GM21619 (cell line): ENCODE results near the gene BRD3.
"Not testable (repeated sequence)": the region's sequence is repeated elsewhere in the genome, so short reads cannot be mapped to it uniquely, and the experiment has no call there.

Source experiments
- ATAC-seq: cut with Tn5 transposase; IDR thresholded peaks from one replicate; pipeline ENCODE4 v1.9.1; 2021; ENCODE audit not compliant: unreplicated experiment

BRD3 gene

GRCh38 chr9:133993635-133994253, 74.1 kb downstream of the BRD3 start:
- ATAC-seq, result no peak

DNA sequence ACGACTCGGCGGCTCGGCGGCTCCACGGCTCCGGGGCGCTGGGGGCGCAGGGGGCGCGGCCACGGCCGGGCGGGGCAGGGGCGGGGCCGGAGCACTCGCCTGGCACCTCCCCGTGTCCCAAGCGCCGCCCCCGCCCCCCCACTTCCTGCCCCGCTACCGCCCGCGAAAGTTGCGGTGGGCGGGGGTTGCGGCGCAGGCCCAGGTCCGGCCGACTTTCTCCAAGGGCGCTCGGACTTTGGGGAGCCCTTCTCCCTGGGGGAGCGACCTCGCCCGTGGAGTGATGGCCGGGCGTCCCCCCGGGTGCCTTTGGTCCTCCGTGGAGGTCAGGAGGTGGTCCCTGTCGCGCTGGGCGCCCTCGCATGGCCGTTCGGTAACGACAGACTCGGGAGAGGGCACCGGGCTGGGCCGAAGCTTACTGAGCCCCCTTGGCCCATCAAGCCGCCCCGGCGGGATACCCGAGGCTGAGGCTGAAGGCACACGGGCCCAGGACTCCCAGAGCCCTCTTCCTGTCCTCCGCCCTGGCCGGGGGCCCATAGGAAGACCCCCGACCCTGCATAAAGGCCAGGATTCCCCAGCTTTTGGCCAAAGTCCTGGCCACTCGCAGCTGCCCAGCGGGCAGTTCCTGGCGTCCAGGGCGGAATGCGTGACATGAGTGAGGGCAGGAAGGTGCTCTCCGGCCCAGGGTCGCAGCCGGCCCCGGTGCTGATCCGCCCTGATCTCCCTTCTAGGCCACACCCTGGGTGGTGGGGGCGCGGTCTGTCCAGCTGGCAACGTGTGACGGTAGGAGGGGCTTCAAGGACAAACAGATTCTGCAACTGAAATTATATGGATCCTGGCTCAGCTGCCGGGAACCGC, 74.8 kb downstream of the BRD3 start:
- peak; percentile 32 for ATAC-seq

DNA sequence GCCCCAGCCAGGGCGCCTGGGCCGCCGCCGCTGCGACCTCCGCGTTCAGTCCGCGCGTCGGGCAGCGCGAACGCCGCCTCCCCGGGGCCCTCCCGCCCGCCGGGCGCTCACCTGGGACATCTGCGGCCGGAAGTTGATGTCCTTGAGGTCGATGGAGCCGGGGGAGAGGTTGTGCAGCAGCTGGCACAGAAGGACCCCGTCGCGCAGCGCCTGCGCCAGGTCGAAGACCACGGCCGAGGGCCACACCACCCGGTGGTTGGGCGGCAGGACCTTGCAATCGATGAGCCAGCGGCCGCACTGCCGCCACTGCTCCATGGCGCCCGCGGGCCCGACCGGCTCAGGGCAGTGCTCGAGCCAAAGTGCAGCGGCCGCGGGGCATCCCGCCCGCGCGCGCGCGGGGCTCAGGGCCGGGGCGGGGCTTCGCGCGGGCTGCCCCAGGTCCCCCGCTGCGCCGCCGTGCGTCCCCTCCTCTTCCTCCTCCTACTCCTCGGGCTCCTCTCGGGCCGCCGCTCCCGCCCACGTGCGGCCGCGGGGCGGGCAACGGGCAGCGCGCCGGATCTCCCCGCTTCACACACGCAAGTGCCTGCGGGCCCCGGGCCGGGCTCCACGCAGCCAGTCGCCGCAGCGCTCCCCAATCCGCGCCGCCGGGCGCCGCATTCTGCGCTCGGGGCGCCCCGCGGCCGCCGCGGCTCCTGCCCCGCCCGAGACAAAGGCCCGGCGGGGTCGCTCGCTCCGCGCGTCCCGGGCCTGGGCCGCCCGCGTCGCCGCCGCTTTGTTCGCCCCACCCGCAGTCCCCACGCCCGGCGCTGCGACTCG, 75.7 kb downstream of the BRD3 start, which contains the start of gene VAV2:
Gene VAV2, minus strand, starts transcription at position 361 of the 816 bp plus-strand sequence. Its CDS starts 46 bp downstream, at position 315.
- ATAC-seq, result peak; percentile 42

GRCh38 chr9:133991214-133991921, 76.5 kb downstream of the BRD3 start:
- ATAC-seq, result peak; percentile 12

DNA sequence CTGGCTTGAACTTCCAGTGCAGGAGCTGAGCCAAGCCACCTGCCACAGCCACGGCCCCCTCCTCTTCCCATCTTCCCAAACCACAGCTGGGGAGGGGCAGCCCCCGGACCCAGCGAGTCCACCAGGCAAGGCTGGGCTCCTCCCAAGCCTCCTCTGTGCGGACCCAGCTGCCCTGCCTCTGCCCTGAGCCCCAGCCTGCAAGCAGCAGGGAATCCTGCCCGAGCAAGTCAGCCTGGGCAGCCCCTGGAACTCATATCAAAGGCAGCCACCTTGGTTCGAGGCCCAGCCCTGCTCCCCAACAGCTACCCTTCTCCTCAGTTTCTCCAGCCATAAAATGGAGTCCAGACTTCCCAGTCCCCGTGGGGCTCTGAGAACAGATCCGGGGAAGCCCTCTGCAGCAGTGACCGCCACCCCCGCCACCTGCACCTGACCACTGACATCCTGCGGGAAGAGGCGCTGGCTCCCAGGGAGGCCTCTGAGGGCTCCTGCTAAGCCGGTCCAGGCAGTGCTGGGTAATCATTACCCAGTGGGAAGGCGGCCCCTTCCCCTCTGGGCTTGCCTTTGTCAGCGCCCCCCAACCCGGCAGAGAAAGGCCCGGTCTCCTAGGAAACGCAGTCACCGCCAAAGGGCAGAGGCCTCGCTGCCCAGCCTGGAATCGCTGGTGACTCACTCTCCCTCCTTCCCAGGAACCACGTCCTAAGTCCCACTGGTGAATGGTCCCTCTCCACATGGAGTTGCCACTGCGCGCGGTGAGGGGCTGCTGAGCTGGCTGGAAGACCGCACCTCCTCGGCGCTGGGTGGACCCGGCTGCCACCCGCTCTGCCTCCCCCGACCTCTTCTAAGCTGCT, 77.2 kb downstream of the BRD3 start:
- no peak for ATAC-seq

- ATAC-seq, result no peak
These were observed 78.0 kb downstream of the BRD3 start for GRCh38 chr9:133989625-133990365.

- ATAC-seq, result not testable (repeated sequence)
These were observed 79.1 kb downstream of the BRD3 start for GRCh38 chr9:133988771-133989170.

- no peak for ATAC-seq
These were observed 79.7 kb downstream of the BRD3 start for GRCh38 chr9:133987946-133988665.

GRCh38 chr9:133987446-133987788, 80.4 kb downstream of the BRD3 start:
- no peak for ATAC-seq

GRCh38 chr9:133986774-133987445, 80.9 kb downstream of the BRD3 start:
- no peak for ATAC-seq

DNA sequence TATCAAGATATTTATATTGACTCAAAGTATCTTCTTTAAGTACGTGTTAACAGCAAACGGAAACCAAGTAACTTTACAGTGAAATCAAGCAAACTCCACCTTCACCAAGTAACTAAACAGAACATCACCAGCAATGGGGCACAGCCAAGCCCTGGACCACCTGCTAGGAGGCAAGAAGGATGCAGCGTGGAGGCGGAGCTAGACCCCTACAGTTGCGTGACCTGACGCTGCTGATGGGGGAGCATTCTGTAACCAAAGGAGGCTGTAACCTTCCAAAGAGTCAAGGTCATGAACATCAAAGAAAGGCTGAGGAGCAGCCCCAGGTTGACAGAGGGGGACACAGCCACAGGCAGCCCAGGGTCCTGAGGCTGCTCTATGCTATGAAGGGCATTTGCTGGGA, 81.8 kb downstream of the BRD3 start:
- no peak for ATAC-seq

DNA sequence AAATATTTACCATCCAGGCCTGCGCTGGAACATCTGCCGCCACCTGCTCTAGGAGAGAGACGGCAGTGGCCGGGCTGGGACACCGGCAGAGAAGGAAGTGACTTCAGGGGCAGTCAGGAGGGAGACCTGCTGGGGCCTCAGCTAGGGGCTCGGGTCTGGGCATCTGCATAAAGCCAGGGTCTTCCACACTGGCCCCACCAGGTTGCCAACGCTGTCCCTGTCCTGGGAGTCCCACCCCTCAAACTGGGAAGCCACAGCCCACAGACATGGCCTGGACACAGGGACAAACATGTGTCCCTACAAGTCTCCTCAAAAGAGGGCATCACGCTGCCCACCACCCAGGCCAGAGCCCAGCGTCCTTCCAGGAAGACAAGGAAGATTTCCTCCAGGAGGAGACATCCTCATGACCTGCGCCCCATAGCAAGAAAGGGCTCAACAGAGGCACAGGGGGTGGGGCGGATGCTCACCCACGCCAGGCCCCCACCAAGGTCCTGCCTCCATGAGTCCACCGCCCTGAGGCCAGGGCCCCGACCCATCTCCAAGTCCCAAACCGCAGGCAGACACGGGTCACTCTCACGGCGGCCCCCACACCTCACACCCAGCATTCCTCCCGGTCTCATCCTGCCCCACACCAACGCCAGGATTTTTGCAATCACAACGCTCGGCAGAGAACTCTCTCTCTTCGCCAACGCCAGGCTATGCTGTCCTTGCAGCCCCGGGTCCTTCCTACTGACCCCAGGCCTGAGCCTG, 84.7 kb downstream of the BRD3 start:
- ATAC-seq, result no peak

DNA sequence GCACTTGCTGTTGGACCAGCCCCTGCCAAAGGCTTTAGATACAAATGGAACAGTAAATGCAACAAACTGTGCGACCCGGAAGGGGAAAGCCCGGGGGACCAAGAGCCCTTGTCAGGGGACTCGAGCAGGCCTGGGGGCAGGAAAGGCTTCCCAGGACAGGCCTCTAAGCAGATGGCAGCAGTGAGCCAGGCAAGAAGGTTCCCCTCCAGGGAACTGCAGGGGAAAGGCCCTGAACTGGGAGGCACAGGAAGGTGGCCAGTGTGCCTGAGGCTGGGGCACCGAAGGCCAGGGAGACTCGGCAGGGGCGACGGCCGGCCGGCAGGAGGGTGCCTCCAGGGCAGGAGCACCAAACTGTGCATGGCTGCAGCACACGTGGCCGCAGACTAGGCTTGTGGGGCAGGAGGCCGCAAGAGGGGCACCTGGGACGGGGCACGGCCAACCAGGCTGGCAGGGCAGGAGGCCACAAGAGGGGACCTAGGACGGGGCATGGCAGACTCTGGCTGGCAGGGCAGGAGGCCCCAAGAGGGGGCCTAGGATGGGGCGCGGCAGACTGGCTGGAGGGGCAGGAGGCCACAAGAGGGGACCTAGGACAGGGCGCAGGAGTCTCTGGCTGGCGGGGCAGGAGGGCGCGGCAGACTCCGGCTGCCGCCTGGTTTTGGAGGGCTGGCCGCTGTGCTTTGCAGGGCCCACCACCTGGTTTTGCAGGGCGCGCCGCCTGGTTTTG, 85.7 kb downstream of the BRD3 start:
- ATAC-seq, result no peak

- no peak for ATAC-seq
These were observed 86.3 kb downstream of the BRD3 start for GRCh38 chr9:133981589-133981957.

GRCh38 chr9:133980864-133981588, 86.8 kb downstream of the BRD3 start:
- ATAC-seq, result no peak
